Ramos (cell line): ENCODE measurements around the gene TENM3.
"Not testable (repeated sequence)": the region's sequence is repeated elsewhere in the genome, so short reads cannot be mapped to it uniquely, and the experiment has no call there.

Experiments used
- in situ Hi-C: fragments of 300-500 bp; cut with MboI; formaldehyde crosslinking; loops from one replicate; pipeline ENCODE4 v1.14.3; 2022; ENCODE audit warnings: low sequenced_read_pairs; ENCODE audit not compliant: unreplicated experiment

TENM3 gene

DNA sequence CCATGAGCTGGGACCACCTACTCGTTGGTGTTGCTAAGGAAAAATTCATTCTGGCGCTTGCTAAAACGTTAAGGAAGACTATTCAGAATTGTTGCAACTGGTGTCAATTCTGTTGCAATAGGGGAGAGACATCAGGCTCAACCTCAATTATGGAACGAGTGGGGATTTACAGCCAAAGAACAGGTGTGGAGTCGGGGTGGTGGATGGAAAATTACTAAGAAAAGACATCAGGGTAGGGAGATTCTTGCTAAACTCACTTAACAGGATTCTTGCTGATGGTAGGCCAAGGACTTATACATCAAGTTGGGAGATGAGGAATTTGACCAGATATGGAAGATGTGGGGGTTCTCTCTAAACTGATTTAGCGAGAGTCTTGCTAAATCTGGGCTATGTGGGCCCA, 139.7 kb downstream of the TENM3 start:
- in situ Hi-C loops: no loop called here

- in situ Hi-C loops: no loop called here
These were observed 141.5 kb downstream of the TENM3 start for GRCh38 chr4:182384631-182385091.

DNA sequence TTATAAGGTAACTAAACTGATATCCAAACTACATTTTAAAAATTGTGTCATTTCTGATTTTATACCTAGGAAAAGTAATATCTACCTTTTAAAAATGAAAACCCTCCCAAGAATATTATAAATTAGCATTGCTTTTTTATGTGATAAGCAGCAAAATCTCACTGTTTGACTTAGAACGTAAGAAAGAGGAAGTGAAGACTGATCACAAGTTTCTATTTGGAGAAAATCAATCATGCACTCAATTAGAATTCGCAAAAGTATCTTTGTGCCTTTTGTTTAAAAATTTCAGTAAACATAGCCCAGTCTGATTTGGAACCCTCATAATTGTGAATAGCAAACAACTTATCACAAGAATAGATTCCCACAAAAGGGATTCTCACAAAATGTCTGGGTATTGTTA, 142.7 kb downstream of the TENM3 start:
- in situ Hi-C loops: no loop called here

DNA sequence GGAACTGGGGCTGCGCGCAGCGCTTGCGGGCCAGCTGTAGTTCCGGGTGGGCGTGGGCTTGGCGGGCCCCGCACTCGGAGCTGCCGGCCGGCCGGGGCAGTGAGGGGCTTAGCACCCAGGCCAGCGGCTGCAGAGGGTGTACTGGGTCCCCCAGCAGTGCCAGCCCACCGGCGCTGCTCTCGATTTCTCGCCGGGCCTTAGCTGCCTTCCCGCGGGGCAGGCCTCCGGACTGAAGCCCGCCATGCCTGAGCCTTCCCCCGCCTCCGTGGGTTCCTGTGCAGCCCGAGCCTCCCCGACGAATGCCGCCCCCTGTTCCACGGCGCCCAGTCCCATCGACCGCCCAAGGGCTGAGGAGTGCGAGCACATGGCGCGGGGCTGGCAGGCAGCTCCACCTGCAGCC, 143.4 kb downstream of the TENM3 start:
- in situ Hi-C loops: not testable (repeated sequence)

- in situ Hi-C loops: no loop called here
These were observed 148.0 kb downstream of the TENM3 start for GRCh38 chr4:182391111-182391684.

DNA sequence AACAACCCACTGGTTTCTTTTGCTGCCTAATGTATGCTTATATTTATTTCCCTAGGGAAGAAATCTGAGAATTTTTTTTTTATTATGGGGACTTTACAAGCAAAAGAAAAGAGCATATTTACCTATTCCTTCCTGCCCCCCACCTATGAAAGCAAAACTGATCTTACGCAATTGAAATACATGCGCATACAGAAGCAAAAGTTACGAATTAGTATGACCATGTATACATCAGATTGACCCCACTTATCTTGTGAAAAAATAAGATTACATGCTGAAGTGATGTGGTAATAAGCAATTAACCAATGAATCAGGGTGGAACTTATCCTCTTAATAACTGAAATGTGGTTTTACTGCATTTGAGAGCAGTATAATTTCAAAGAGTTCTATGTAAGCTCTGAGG, 151.0 kb downstream of the TENM3 start:
- in situ Hi-C loops: no loop called here

GRCh38 chr4:182400081-182400480, 156.9 kb downstream of the TENM3 start:
- in situ Hi-C loops: no loop called here

DNA sequence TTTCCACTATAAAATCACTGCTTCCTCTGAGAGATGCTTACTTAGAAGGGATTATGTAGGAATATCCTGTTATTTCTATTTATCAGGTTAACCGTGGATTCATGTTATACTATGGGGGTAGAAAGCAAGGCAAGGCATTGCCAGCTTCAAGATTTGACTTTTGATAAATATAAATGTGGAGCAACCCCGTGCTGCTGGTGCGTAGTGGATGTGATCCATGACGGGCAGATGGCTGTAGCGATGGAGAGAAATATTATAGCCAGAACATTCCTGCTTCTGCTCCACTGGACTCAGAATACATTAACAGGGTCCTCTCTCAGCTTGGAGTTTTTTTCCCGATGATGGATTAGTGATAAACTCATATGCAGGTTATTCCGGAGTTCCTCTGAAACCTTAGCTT, 157.6 kb downstream of the TENM3 start:
- in situ Hi-C loops: no loop called here

GRCh38 chr4:182404376-182404775, 161.2 kb downstream of the TENM3 start:
- in situ Hi-C loops: no loop called here

GRCh38 chr4:182405087-182405486, 161.9 kb downstream of the TENM3 start:
- in situ Hi-C loops: no loop called here

GRCh38 chr4:182409271-182409670, 166.1 kb downstream of the TENM3 start:
- in situ Hi-C loops: no loop called here

GRCh38 chr4:182411391-182411790, 168.2 kb downstream of the TENM3 start:
- in situ Hi-C loops: no loop called here

DNA sequence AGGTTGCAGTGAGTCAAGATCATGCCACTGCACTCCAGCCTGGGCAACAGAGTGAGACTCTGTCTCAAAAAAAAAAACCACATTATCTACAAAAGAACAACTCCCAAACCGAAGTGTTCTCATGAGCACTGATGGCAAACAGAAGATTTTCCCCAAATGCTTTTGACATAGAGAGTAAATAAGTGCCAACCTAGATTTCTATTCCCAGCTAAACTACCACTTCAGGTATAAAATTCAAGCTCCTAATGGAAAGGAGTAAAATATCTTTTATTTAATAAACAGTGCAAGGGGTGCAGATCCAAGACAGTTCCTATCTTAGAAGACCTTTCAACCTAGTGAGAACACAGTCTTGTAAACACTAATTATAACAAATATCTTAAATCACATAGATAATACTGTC, 170.3 kb downstream of the TENM3 start:
- in situ Hi-C loops: no loop called here

GRCh38 chr4:182415116-182415515, 171.9 kb downstream of the TENM3 start:
- in situ Hi-C loops: no loop called here

- in situ Hi-C loops: no loop called here
These were observed 172.9 kb downstream of the TENM3 start for GRCh38 chr4:182416067-182416466.

DNA sequence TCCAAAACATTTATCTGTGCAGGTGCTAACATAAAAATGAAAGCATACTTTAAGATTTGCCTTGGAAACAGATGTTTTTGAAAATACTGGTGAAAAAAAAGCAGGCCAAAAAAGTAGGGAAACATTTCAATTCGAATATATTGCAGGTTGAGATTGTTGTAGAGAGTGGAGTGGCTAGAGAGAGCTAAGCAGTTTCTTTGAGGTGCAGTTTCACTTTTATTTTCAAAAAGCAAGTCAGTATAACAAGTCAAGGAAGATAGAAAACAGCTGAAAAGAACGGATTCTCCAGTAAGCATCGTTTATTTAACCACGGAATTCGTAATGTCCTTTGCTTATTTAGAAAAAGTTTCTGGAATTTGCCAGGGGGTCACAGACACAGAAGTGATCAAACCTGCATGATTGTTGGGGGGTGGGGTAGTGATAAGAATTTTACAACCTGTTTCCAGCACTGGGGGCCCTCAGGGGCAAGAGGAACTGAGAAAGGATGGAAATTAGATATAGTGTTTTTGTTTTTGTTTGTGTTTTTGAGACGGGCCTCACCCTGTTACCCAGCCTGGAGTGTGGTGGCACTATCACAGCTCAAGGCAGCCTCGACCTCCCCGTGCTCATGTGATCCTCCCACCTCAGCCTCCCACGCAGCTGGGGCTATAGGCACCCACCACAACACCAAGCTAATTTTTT, 175.0 kb downstream of the TENM3 start:
- in situ Hi-C loops: no loop called here

GRCh38 chr4:182420189-182420588, 177.0 kb downstream of the TENM3 start:
- in situ Hi-C loops: no loop called here

GRCh38 chr4:182421753-182422152, 178.6 kb downstream of the TENM3 start:
- in situ Hi-C loops: no loop called here

GRCh38 chr4:182425302-182425701, 182.1 kb downstream of the TENM3 start:
- in situ Hi-C loops: no loop called here

DNA sequence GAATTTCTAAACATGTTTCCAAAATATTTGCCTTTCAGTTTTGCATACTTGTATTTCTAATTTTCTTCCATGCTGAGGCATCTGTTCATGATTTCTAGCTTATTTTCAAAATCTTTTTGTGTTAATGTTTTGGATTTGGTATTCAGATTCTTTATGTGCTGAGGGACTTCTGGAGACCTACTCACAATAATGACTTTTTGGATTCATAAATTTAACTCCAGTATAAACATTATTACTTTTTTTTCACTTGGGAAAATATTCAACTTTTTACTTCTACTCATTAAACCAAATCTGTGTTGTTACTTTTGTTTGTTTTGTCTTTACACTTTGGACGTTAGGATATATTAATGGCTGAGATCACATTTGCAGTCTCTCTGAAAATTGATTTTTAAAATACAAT, 183.7 kb downstream of the TENM3 start:
- in situ Hi-C loops: no loop called here

GRCh38 chr4:182427554-182427953, 184.4 kb downstream of the TENM3 start:
- in situ Hi-C loops: no loop called here

DNA sequence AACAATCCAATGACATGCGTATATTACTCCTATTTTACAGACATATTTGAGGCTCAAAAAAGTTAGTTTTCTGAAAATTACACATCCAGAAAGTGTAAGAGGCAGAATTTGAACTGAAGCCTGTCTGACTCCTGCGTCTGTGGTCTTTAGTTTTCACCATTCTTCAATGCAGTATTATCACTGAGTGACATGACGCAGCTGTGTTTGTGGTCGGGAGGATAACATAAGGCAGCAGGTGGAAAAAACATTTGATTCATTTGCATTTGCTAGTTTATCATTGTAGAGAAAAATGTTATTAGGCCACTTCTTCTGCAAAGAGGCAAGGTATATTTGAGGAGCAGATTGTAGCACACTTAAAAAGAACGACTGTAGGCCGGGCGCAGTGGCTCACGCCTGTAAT, 186.7 kb downstream of the TENM3 start:
- in situ Hi-C loops: no loop called here
